ENCODE data around the gene CDHR3.

DNA sequence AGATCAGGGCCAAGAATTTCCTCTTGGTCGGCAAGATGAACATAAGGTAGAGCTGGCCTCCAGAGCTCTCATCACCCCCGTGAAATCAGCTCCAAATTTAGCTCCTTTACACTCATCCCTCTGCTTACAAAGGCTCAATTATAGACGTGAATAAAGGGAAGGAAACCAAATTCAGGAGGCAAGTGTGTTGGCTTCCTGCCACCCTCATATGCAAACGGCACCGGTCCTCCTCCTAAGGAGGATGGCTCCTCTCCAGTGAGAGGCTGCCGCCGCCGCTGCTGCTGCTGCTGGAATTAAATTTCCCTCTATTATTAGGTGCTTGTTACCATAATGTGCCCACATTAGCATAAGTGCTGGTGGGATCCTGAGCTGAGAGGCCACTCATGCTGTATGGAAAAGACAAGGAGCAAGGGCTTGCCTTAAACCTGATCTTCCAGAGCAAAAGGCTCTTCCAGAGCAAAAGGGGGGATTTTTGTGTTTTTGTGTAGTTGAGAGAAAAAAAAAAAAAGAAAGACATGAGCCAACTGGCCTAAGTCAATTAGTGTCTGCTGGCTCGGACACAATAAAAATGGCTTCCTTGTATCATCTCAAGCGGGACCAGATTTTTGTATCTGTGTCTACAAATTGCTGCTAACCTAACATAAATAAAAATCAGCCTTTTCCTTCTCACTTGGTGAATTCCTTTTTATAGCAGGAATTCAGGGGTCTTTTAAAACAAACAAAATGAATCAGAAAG lies 68.4 kb downstream of the CDHR3 start:
- TF ChIP-seq, protein P1, sequence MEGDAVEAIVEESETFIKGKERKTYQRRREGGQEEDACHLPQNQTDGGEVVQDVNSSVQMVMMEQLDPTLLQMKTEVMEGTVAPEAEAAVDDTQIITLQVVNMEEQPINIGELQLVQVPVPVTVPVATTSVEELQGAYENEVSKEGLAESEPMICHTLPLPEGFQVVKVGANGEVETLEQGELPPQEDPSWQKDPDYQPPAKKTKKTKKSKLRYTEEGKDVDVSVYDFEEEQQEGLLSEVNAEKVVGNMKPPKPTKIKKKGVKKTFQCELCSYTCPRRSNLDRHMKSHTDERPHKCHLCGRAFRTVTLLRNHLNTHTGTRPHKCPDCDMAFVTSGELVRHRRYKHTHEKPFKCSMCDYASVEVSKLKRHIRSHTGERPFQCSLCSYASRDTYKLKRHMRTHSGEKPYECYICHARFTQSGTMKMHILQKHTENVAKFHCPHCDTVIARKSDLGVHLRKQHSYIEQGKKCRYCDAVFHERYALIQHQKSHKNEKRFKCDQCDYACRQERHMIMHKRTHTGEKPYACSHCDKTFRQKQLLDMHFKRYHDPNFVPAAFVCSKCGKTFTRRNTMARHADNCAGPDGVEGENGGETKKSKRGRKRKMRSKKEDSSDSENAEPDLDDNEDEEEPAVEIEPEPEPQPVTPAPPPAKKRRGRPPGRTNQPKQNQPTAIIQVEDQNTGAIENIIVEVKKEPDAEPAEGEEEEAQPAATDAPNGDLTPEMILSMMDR (conservative IDR thresholded peaks at IDR 0.05; ENCODE audit: low read length) = no peak
- no peak for TF ChIP-seq EZH2phosphoT487 (IDR thresholded peaks at IDR 0.05; ENCODE audit: borderline replicate concordance)

All from Loucy (cell line).